Measurements from ENCODE around the gene MEGF10. TPM values are rescaled to one million over a fixed set of nuclear protein-coding genes. Genes with fewer than 3 reads are reported as not detected.

The MEGF10 gene
- total and polyA plus RNA-seq, 7 donors = under 0.01 to 3.6 (median 1.7) TPM; not detected in 1

DNA sequence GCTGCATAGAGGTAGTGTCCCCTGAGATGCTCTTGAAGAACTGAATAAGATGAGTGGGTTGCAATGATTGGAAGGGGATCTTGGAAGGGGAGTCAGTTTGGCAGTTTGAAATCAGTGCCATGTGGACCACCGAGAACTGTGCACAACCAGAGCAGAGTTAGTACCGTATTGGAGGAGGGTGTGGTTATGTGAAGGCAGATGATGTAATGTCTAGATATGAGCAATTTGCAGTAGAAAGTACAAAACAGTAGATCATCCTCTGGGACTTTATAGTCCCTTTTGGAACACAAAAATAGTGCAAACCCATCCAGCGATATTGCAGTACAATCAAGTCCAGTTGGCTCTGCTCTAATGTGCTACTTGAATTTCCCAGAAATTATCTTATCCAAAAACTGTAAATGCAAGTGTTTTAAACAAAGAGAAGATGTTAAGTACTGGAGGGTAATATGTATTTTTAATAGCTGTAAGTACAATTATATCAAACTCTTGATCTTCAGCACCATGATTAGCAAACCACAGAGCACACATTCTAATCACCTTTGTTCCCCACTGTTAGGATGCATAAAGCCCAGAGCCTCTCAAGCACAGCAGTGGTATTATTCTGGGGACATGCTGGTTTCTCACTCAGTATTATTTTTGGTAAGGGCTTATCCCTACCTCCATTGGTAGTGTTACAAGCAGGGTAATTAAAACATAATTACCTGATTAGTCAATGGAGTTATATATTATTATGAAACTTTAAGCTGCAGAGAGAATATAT is 41.5 kb downstream of the MEGF10 start:
- intact Hi-C loops (cut with DNase I) = no loop called here
- WGBS, 2 donors = 82 to 86% methylated on average over 3 of the region's 3 CpGs

GRCh38 chr5:127333483-127333882 is 42.9 kb downstream of the MEGF10 start:
- TF ChIP-seq POLR2A (IDR thresholded peaks at IDR 0.05) (no peak), EP300 (IDR thresholded peaks at IDR 0.05) (no peak), POLR2AphosphoS5 (IDR thresholded peaks at IDR 0.05) (no peak)
- TF ChIP-seq, protein P1, sequence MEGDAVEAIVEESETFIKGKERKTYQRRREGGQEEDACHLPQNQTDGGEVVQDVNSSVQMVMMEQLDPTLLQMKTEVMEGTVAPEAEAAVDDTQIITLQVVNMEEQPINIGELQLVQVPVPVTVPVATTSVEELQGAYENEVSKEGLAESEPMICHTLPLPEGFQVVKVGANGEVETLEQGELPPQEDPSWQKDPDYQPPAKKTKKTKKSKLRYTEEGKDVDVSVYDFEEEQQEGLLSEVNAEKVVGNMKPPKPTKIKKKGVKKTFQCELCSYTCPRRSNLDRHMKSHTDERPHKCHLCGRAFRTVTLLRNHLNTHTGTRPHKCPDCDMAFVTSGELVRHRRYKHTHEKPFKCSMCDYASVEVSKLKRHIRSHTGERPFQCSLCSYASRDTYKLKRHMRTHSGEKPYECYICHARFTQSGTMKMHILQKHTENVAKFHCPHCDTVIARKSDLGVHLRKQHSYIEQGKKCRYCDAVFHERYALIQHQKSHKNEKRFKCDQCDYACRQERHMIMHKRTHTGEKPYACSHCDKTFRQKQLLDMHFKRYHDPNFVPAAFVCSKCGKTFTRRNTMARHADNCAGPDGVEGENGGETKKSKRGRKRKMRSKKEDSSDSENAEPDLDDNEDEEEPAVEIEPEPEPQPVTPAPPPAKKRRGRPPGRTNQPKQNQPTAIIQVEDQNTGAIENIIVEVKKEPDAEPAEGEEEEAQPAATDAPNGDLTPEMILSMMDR (IDR thresholded peaks at IDR 0.05) = no peak
- no peaks in the 10 kb centered on the region for H3K4me1 ChIP-seq
- H3K36me3 ChIP-seq = no peaks in the 10 kb centered on the region
- no peak overlapping the region for H3K27ac ChIP-seq
- no peaks in the 10 kb centered on the region for H3K27me3 ChIP-seq
- intact Hi-C loops (cut with DNase I) = no loop called here
- H3K9me3 ChIP-seq = no peaks in the 10 kb centered on the region
- 85 to 91% methylated on average over 3 of the region's 3 CpGs for WGBS, 2 donors
- no peak for DNase-seq
- no peak overlapping the region for H3K4me3 ChIP-seq

More for the DNA sequence above, 41.5 kb downstream of the MEGF10 start:
- TF ChIP-seq POLR2AphosphoS5 (IDR thresholded peaks at IDR 0.05) (no peak), EP300 (IDR thresholded peaks at IDR 0.05) (no peak), POLR2A (IDR thresholded peaks at IDR 0.05) (no peak)
- TF ChIP-seq, protein P1 (IDR thresholded peaks at IDR 0.05) = no peak
- Histone ChIP-seq H3K4me1 (no peaks in the 10 kb centered on the region), H3K4me3 (no peak overlapping the region), H3K36me3 (no peaks in the 10 kb centered on the region), H3K9me3 (no peaks in the 10 kb centered on the region), H3K27ac (no peak overlapping the region), H3K27me3 (no peaks in the 10 kb centered on the region)
- no peak for DNase-seq

- Histone ChIP-seq H3K27me3 (no peaks in the 10 kb centered on the region), H3K4me3 (no peak overlapping the region), H3K9me3 (no peaks in the 10 kb centered on the region), H3K36me3 (no peaks in the 10 kb centered on the region), H3K4me1 (no peaks in the 10 kb centered on the region), H3K27ac (no peak overlapping the region)
- no peak for DNase-seq
- WGBS, 2 donors = 94 to 98% methylated on average over 2 of the region's 2 CpGs
- intact Hi-C loops (cut with DNase I) = no loop called here
- TF ChIP-seq EP300 (IDR thresholded peaks at IDR 0.05) = no peak
- TF ChIP-seq, protein P1 (IDR thresholded peaks at IDR 0.05) = no peak
- no peak for TF ChIP-seq POLR2A (IDR thresholded peaks at IDR 0.05)
- TF ChIP-seq POLR2AphosphoS5 (IDR thresholded peaks at IDR 0.05) = no peak
Measured at GRCh38 chr5:127335381-127335780, 44.8 kb downstream of the MEGF10 start.

GRCh38 chr5:127337876-127338275 is 47.3 kb downstream of the MEGF10 start:
- H3K36me3 ChIP-seq = no peaks in the 10 kb centered on the region
- no peaks in the 10 kb centered on the region for H3K9me3 ChIP-seq
- intact Hi-C loops (cut with DNase I) = no loop called here
- no peaks in the 10 kb centered on the region for H3K27me3 ChIP-seq
- WGBS, 2 donors = 91 to 96% methylated on average over 1 of the region's 1 CpG
- no peak overlapping the region for H3K4me3 ChIP-seq
- DNase-seq = no peak
- no peak overlapping the region for H3K27ac ChIP-seq
- no peaks in the 10 kb centered on the region for H3K4me1 ChIP-seq
- TF ChIP-seq POLR2AphosphoS5 (IDR thresholded peaks at IDR 0.05) (no peak), EP300 (IDR thresholded peaks at IDR 0.05) (no peak), POLR2A (IDR thresholded peaks at IDR 0.05) (no peak)
- TF ChIP-seq, protein P1 (IDR thresholded peaks at IDR 0.05) = no peak

All from sigmoid colon (tissue), 7 donors.